WTC11 (cell line): Measurements from ENCODE around the gene SIT1. TPM values are rescaled to one million over a fixed set of nuclear protein-coding genes. Genes with fewer than 3 reads are reported as not detected.

Experiments
- ATAC-seq: fragments of 200-7000 bp; cut with Tn5 transposase; 2 replicates; pipeline ENCODE4 v1.10.0; 2021; ENCODE audit warnings: mild to moderate bottlenecking, moderate library complexity
- CTCF ChIA-PET: fragments of 300-600 bp; sonication (Branson Sonifier 250); formaldehyde crosslinking; loops from one replicate; lab custom pipeline; 2021; ENCODE audit warnings: antibody characterized with exemption; lab: Charles Lee
- POLR2A ChIA-PET: fragments of 350-600 bp; sonication (Branson Sonifier 250); formaldehyde crosslinking; loops from one replicate; lab custom pipeline; 2021; ENCODE audit warnings: antibody characterized with exemption; lab: Charles Lee
- DNase-seq: peaks from one replicate; pipeline ENCODE4 v3.0.0; 2021; ENCODE audit warnings: low spot score
- H3K27ac Mint-ChIP-seq: 2 replicates; pipeline ENCODE4 v1.8.0; 2021; ENCODE audit warnings: mixed read lengths
- H3K27me3 Mint-ChIP-seq: 2 replicates; pipeline ENCODE4 v1.8.0; 2021; ENCODE audit warnings: low read depth, mild to moderate bottlenecking, moderate library complexity, mixed read lengths
- H3K36me3 Mint-ChIP-seq: 2 replicates; pipeline ENCODE4 v1.8.0; 2021; ENCODE audit warnings: mixed read lengths
- H3K4me1 Mint-ChIP-seq: 2 replicates; pipeline ENCODE4 v1.8.0; 2022; ENCODE audit warnings: mixed read lengths
- H3K4me3 Mint-ChIP-seq: 2 replicates; pipeline ENCODE4 v1.8.0; 2021; ENCODE audit warnings: mild to moderate bottlenecking, moderate library complexity, mixed read lengths
- H3K9me3 Mint-ChIP-seq: 2 replicates; pipeline ENCODE4 v1.8.0; 2021; ENCODE audit warnings: mixed read lengths
- CBFB ChIP-seq: sonication (generic); formaldehyde crosslinking; IDR thresholded peaks from 2 replicates; pipeline ENCODE4 v1.8.1; 2022; ENCODE audit warnings: mild to moderate bottlenecking, low read depth, missing genetic modification reagents
- CREB1 ChIP-seq: sonication (generic); formaldehyde crosslinking; IDR thresholded peaks from 2 replicates; pipeline ENCODE4 v1.8.0; 2023; ENCODE audit warnings: mild to moderate bottlenecking, missing genetic modification reagents
- ELF4 ChIP-seq: sonication (generic); formaldehyde crosslinking; IDR thresholded peaks from 2 replicates; pipeline ENCODE4 v1.8.1; 2022; ENCODE audit warnings: low read depth, mild to moderate bottlenecking, moderate library complexity, missing genetic modification reagents
- EMX1 ChIP-seq: fragments of 250-450 bp; sonication (Bioruptor Pico); IDR thresholded peaks from 2 replicates; pipeline ENCODE4 v1.8.0; 2021; ENCODE audit warnings: mild to moderate bottlenecking
- ESRRA ChIP-seq: sonication (generic); formaldehyde crosslinking; IDR thresholded peaks from 2 replicates; pipeline ENCODE4 v1.8.1; 2022; ENCODE audit warnings: mild to moderate bottlenecking, missing genetic modification reagents, borderline replicate concordance
- FOXP1 ChIP-seq: sonication (generic); formaldehyde crosslinking; IDR thresholded peaks from 2 replicates; pipeline ENCODE4 v1.8.0; 2022; ENCODE audit warnings: missing genetic modification reagents, mild to moderate bottlenecking, moderate library complexity, borderline replicate concordance
- GTF2I ChIP-seq: fragments of 250-450 bp; sonication (Bioruptor Pico); conservative IDR thresholded peaks from 2 replicates; pipeline ENCODE4 v1.4.0; 2021; ENCODE audit warnings: mild to moderate bottlenecking
- HMGA2 ChIP-seq: fragments of 250-450 bp; sonication (Bioruptor Pico); IDR thresholded peaks from 2 replicates; pipeline ENCODE4 v1.4.0; 2021; ENCODE audit warnings: mild to moderate bottlenecking, moderate library complexity
- JAZF1 ChIP-seq: fragments of 250-450 bp; sonication (Bioruptor Pico); IDR thresholded peaks from 2 replicates; pipeline ENCODE4 v1.9.0; 2021; ENCODE audit warnings: moderate library complexity, mild to moderate bottlenecking, inconsistent platforms
- KAT7 ChIP-seq: sonication (generic); formaldehyde crosslinking; IDR thresholded peaks from 2 replicates; pipeline ENCODE4 v1.8.1; 2023; ENCODE audit warnings: missing genetic modification reagents, mild to moderate bottlenecking, borderline replicate concordance
- NFYB ChIP-seq: sonication (generic); formaldehyde crosslinking; conservative IDR thresholded peaks from 2 replicates; pipeline ENCODE4 v1.8.0; 2022; ENCODE audit warnings: low read depth, missing genetic modification reagents
- OVOL2 ChIP-seq: fragments of 250-450 bp; sonication (Bioruptor Pico); IDR thresholded peaks from 2 replicates; pipeline ENCODE4 v1.9.0; 2021; ENCODE audit warnings: mild to moderate bottlenecking, borderline replicate concordance
- RELA ChIP-seq: sonication (generic); formaldehyde crosslinking; IDR thresholded peaks from 2 replicates; pipeline ENCODE4 v1.8.1; 2022; ENCODE audit warnings: missing genetic modification reagents, mild to moderate bottlenecking, borderline replicate concordance
- SMAD3 ChIP-seq: sonication (generic); formaldehyde crosslinking; IDR thresholded peaks from 2 replicates; pipeline ENCODE4 v1.8.0; 2022; ENCODE audit warnings: missing genetic modification reagents, mild to moderate bottlenecking, borderline replicate concordance
- SMAD4 ChIP-seq: sonication (generic); formaldehyde crosslinking; IDR thresholded peaks from 2 replicates; pipeline ENCODE4 v1.8.0; 2022; ENCODE audit warnings: mild to moderate bottlenecking, missing genetic modification reagents
- TCF7 ChIP-seq: sonication (generic); formaldehyde crosslinking; IDR thresholded peaks from 2 replicates; pipeline ENCODE4 v1.8.0; 2022; ENCODE audit warnings: mild to moderate bottlenecking, low read depth, missing genetic modification reagents, moderate library complexity
- ZNF138 ChIP-seq: sonication (generic); formaldehyde crosslinking; conservative IDR thresholded peaks from 2 replicates; pipeline ENCODE4 v1.8.1; 2022; ENCODE audit warnings: mild to moderate bottlenecking, moderate library complexity, missing genetic modification reagents
- ZNF232 ChIP-seq: sonication (generic); formaldehyde crosslinking; IDR thresholded peaks from 2 replicates; pipeline ENCODE4 v1.8.0; 2022; ENCODE audit warnings: mild to moderate bottlenecking, missing genetic modification reagents
- ZNF317 ChIP-seq: sonication (generic); formaldehyde crosslinking; IDR thresholded peaks from 2 replicates; pipeline ENCODE4 v1.8.1; 2023; ENCODE audit warnings: low read depth, mild to moderate bottlenecking, moderate library complexity, missing genetic modification reagents, borderline replicate concordance
- total RNA-seq: library from RNA; stranded (reverse); gene quantifications from 3 replicates; pipeline ENCODE4 v1.2.3, GENCODE V29; 2021
- TF ChIP-seq, protein P1 (sequence below): sonication (generic); formaldehyde crosslinking; IDR thresholded peaks from 2 replicates; pipeline ENCODE4 v1.8.1; 2023; ENCODE audit warnings: mild to moderate bottlenecking, missing genetic modification reagents
- TF ChIP-seq, protein P2 (sequence below): fragments of 250-450 bp; sonication (Bioruptor Pico); IDR thresholded peaks from 2 replicates; pipeline ENCODE4 v1.8.0; 2021; ENCODE audit warnings: mild to moderate bottlenecking
- TF ChIP-seq, protein P3 (sequence below): sonication (generic); formaldehyde crosslinking; IDR thresholded peaks from 2 replicates; pipeline ENCODE4 v1.8.0; 2022; ENCODE audit warnings: mild to moderate bottlenecking, missing genetic modification reagents
- TF ChIP-seq, protein P4 (sequence below): sonication (generic); formaldehyde crosslinking; IDR thresholded peaks from 2 replicates; pipeline ENCODE4 v1.8.0; 2023; ENCODE audit warnings: mild to moderate bottlenecking, missing genetic modification reagents
- TF ChIP-seq, protein P5 (sequence below): sonication (generic); formaldehyde crosslinking; IDR thresholded peaks from 2 replicates; pipeline ENCODE4 v1.8.1; 2023; ENCODE audit warnings: mild to moderate bottlenecking, missing genetic modification reagents, moderate library complexity
- TF ChIP-seq, protein P6 (sequence below): sonication (generic); formaldehyde crosslinking; IDR thresholded peaks from 2 replicates; pipeline ENCODE4 v1.8.1; 2022; ENCODE audit warnings: mild to moderate bottlenecking, moderate library complexity, missing genetic modification reagents
- TF ChIP-seq, protein P7 (sequence below): sonication (generic); formaldehyde crosslinking; IDR thresholded peaks from 2 replicates; pipeline ENCODE4 v1.8.0; 2022; ENCODE audit warnings: mild to moderate bottlenecking, missing genetic modification reagents
- TF ChIP-seq, protein P8 (sequence below): sonication (generic); formaldehyde crosslinking; IDR thresholded peaks from 2 replicates; pipeline ENCODE4 v1.8.1; 2023; ENCODE audit warnings: mild to moderate bottlenecking, missing genetic modification reagents

The SIT1 gene
- total RNA-seq, 1 experiment from 2014 or later, result 4.1 TPM

DNA sequence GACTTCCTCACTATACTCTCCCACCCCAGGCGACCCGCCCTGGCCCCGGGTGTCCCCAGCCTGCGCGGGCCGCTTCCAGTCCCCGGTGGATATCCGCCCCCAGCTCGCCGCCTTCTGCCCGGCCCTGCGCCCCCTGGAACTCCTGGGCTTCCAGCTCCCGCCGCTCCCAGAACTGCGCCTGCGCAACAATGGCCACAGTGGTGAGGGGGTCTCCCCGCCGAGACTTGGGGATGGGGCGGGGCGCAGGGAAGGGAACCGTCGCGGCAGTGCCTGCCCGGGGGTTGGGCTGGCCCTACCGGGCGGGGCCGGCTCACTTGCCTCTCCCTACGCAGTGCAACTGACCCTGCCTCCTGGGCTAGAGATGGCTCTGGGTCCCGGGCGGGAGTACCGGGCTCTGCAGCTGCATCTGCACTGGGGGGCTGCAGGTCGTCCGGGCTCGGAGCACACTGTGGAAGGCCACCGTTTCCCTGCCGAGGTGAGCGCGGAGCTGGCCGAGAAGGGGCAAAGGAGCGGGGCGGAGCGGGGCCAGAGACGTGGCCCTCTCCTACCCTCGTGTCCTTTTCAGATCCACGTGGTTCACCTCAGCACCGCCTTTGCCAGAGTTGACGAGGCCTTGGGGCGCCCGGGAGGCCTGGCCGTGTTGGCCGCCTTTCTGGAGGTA is 25.1 kb upstream of the SIT1 start:
- ChIA-PET CTCF (interaction anchor here (0.5 to 4.5 kb wide), 23 partner anchors 11 to 1084 kb away, joined by 3 to 41 read pairs (median 5); partner anchors contain the start of genes ARHGEF39, CCDC107, RMRP and TPM2), POLR2A (interaction anchor here (0.9 to 2.2 kb wide), 8 partner anchors 10 to 76 kb away, joined by 3 to 21 read pairs (median 5); partner anchors contain the start of genes ARHGEF39, CCDC107, CREB3 and RMRP)
- Mint-ChIP-seq H3K36me3 (no peaks in the 10 kb centered on the region), H3K27ac (no peak overlapping the region), H3K9me3 (no peaks in the 10 kb centered on the region), H3K27me3 (peaks cover 30% of the 10 kb centered on the region), H3K4me1 (peaks cover 15% of the 10 kb centered on the region), H3K4me3 (peak overlapping the region; percentile 69)
- peak; percentile 95 for DNase-seq
- ATAC-seq, result peak; percentile 92
- no peak for TF ChIP-seq EMX1 (CRISPR knock-in tag)
- TF ChIP-seq ZNF317, result no peak
- TF ChIP-seq RELA (CRISPR knock-in tag), result peak; percentile 87; the same call in 1 of the 2 replicates
- no peak; the same call in 1 of the 2 replicates for TF ChIP-seq ZNF138 (CRISPR knock-in tag)
- TF ChIP-seq, protein P1, sequence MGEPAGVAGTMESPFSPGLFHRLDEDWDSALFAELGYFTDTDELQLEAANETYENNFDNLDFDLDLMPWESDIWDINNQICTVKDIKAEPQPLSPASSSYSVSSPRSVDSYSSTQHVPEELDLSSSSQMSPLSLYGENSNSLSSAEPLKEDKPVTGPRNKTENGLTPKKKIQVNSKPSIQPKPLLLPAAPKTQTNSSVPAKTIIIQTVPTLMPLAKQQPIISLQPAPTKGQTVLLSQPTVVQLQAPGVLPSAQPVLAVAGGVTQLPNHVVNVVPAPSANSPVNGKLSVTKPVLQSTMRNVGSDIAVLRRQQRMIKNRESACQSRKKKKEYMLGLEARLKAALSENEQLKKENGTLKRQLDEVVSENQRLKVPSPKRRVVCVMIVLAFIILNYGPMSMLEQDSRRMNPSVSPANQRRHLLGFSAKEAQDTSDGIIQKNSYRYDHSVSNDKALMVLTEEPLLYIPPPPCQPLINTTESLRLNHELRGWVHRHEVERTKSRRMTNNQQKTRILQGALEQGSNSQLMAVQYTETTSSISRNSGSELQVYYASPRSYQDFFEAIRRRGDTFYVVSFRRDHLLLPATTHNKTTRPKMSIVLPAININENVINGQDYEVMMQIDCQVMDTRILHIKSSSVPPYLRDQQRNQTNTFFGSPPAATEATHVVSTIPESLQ, result no peak
- no peak for TF ChIP-seq JAZF1 (CRISPR knock-in tag)
- TF ChIP-seq, protein P2, sequence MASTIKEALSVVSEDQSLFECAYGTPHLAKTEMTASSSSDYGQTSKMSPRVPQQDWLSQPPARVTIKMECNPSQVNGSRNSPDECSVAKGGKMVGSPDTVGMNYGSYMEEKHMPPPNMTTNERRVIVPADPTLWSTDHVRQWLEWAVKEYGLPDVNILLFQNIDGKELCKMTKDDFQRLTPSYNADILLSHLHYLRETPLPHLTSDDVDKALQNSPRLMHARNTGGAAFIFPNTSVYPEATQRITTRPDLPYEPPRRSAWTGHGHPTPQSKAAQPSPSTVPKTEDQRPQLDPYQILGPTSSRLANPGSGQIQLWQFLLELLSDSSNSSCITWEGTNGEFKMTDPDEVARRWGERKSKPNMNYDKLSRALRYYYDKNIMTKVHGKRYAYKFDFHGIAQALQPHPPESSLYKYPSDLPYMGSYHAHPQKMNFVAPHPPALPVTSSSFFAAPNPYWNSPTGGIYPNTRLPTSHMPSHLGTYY (CRISPR knock-in tag), result no peak
- TF ChIP-seq, protein P3, sequence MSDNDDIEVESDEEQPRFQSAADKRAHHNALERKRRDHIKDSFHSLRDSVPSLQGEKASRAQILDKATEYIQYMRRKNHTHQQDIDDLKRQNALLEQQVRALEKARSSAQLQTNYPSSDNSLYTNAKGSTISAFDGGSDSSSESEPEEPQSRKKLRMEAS, result peak; percentile 98
- no peak for TF ChIP-seq ELF4 (CRISPR knock-in tag)
- TF ChIP-seq, protein P4, sequence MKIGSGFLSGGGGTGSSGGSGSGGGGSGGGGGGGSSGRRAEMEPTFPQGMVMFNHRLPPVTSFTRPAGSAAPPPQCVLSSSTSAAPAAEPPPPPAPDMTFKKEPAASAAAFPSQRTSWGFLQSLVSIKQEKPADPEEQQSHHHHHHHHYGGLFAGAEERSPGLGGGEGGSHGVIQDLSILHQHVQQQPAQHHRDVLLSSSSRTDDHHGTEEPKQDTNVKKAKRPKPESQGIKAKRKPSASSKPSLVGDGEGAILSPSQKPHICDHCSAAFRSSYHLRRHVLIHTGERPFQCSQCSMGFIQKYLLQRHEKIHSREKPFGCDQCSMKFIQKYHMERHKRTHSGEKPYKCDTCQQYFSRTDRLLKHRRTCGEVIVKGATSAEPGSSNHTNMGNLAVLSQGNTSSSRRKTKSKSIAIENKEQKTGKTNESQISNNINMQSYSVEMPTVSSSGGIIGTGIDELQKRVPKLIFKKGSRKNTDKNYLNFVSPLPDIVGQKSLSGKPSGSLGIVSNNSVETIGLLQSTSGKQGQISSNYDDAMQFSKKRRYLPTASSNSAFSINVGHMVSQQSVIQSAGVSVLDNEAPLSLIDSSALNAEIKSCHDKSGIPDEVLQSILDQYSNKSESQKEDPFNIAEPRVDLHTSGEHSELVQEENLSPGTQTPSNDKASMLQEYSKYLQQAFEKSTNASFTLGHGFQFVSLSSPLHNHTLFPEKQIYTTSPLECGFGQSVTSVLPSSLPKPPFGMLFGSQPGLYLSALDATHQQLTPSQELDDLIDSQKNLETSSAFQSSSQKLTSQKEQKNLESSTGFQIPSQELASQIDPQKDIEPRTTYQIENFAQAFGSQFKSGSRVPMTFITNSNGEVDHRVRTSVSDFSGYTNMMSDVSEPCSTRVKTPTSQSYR (CRISPR knock-in tag), result peak; percentile 87; the same call in 1 of the 2 replicates
- TF ChIP-seq ESRRA (CRISPR knock-in tag), result 0 out of 2 replicates have a peak, but pooled peaks have one; percentile 49
- no peak for TF ChIP-seq HMGA2
- TF ChIP-seq SMAD3 (CRISPR knock-in tag), result peak; percentile 19; the same call in 1 of the 2 replicates
- no peak for TF ChIP-seq GTF2I (CRISPR knock-in tag)
- TF ChIP-seq, protein P5, sequence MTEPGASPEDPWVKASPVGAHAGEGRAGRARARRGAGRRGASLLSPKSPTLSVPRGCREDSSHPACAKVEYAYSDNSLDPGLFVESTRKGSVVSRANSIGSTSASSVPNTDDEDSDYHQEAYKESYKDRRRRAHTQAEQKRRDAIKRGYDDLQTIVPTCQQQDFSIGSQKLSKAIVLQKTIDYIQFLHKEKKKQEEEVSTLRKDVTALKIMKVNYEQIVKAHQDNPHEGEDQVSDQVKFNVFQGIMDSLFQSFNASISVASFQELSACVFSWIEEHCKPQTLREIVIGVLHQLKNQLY (CRISPR knock-in tag), result no peak; the same call in 1 of the 2 replicates
- TF ChIP-seq SMAD4, result peak; percentile 85
- TF ChIP-seq, protein P6, sequence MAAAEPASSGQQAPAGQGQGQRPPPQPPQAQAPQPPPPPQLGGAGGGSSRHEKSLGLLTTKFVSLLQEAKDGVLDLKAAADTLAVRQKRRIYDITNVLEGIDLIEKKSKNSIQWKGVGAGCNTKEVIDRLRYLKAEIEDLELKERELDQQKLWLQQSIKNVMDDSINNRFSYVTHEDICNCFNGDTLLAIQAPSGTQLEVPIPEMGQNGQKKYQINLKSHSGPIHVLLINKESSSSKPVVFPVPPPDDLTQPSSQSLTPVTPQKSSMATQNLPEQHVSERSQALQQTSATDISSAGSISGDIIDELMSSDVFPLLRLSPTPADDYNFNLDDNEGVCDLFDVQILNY (CRISPR knock-in tag), result no peak; the same call in none of the 2 replicates
- TF ChIP-seq NFYB (CRISPR knock-in tag), result peak; percentile 39; the same call in 1 of the 2 replicates
- no peak for TF ChIP-seq CBFB (CRISPR knock-in tag)
- TF ChIP-seq ZNF232, result peak; percentile 77; the same call in 1 of the 2 replicates
- TF ChIP-seq, protein P7, sequence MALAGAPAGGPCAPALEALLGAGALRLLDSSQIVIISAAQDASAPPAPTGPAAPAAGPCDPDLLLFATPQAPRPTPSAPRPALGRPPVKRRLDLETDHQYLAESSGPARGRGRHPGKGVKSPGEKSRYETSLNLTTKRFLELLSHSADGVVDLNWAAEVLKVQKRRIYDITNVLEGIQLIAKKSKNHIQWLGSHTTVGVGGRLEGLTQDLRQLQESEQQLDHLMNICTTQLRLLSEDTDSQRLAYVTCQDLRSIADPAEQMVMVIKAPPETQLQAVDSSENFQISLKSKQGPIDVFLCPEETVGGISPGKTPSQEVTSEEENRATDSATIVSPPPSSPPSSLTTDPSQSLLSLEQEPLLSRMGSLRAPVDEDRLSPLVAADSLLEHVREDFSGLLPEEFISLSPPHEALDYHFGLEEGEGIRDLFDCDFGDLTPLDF (CRISPR knock-in tag), result peak; percentile 91
- peak; percentile 92 for TF ChIP-seq FOXP1 (CRISPR knock-in tag)
- TF ChIP-seq CREB1 (CRISPR knock-in tag), result 0 out of 2 replicates have a peak, but pooled peaks have one; percentile 66
- TF ChIP-seq OVOL2, result no peak
- no peak for TF ChIP-seq TCF7 (CRISPR knock-in tag)
- no peak for TF ChIP-seq KAT7 (CRISPR knock-in tag)
- TF ChIP-seq, protein P8, sequence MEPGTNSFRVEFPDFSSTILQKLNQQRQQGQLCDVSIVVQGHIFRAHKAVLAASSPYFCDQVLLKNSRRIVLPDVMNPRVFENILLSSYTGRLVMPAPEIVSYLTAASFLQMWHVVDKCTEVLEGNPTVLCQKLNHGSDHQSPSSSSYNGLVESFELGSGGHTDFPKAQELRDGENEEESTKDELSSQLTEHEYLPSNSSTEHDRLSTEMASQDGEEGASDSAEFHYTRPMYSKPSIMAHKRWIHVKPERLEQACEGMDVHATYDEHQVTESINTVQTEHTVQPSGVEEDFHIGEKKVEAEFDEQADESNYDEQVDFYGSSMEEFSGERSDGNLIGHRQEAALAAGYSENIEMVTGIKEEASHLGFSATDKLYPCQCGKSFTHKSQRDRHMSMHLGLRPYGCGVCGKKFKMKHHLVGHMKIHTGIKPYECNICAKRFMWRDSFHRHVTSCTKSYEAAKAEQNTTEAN (CRISPR knock-in tag), result peak; percentile 73; the same call in 1 of the 2 replicates
